ENCODE results near the gene TMEM209.
"Not testable (repeated sequence)": the region's sequence is repeated elsewhere in the genome, so short reads cannot be mapped to it uniquely, and the experiment has no call there.

TMEM209 gene

DNA sequence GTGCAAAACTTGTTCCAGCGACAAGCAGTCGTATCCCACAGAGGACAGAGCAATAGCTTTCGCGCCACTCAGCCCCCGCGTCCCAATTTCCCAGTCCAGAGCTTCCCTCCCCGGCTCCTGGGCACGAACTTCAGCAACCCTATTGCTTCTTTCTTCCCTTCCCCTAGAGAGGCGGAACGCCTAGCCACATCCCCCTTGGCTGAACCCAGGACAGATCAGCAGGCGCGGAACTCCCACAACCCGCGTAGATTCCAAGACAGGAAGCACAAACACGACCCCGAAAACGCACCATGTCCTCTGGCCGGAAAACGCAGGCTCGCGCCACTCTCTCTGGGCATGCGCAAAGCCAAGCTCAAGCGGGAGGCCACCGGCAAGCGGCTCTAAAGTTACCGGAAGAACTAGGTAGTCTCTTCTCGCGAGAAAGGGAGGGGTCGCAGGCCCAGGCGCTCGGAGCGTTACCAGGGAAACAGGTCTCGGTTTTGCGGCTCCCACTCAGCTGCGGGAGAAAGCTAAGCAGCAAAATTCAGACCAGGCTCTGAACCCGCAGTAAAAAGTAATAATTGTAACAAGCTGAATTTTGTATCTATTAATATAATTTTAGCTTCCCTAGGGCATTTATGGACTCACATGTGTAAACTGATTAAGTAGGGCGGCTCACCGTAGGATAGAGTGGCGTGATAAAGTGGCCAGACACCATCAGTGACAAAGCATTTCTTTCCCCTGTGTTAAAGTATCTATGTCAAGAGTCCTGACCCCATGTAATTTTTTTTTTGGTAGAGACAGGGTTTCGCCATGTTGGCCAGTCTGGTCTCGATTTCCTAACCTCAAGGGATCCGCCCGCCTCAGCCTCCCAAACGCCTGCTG is at the start of gene TMEM209:
Gene TMEM209 (minus strand): TSS at position 323 of the 864 bp plus-strand sequence. CDS start 31 bp downstream, at position 292.
- DNase-seq (ENCODE audit: low read depth in 2 of 2, low spot score in 1 of 2), result peak; percentile 84 to 89

DNA sequence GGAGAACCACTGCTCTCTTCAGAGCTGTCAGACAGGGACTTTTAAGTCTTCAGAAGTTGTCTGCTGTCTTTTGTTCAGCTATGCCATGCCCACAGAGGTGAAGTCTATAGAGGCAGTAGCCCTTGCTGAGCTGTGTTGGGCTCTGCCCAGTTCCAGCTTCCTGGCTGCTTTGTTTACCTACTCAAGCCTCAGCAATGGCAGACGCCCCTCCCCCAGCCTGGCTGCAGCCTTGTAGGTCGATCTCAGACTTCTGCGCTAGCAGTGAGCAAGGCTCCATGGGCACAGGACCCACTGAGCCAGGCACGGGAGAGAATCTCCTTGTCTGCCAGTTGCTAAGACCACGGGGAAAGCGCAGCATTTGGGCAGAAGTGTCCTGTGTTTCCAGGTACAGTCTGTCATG is 49.3 kb upstream of the TMEM209 start:
- no peak for DNase-seq (ENCODE audit: low read depth in 2 of 2, low spot score in 1 of 2)

DNA sequence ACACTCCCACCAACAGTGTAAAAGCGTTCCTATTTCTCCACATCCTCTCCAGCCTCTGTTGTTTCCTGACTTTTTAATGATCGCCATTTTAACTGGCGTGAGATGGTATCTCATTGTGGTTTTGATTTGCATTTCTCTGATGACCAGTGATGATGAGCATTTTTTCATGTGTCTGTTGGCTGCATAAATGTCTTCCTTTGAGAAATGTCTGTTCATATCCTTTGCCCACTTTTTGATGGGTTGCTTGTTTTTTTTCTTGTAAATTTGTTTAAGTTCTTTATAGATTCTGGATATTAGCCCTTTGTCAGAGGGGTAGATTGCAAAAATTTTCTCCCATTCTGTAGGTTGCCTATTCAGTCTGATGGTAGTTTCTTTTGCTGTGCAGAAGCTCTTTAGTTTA is 44.4 kb upstream of the TMEM209 start:
- DNase-seq (ENCODE audit: low read depth in 2 of 2, low spot score in 1 of 2), result not testable (repeated sequence)

DNA sequence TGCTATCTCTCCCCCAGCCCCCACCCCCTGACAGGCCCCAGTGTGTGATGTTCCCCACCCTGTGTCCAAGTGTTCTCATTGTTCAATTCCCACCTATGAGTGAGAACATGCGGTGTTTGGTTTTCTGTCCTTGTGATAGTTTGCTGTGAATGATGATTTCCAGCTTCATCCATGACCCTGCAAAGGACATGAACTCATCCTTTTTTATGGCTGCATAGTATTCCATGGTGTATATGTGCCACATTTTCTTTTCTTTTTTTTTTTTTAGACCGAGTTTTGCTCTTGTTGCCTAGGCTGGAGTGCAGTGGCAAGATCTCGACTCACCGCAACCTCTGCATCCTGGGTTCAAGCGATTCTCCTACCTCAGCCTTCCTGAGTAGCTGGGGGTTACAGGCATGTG is 43.6 kb upstream of the TMEM209 start:
- not testable (repeated sequence) for DNase-seq (ENCODE audit: low read depth in 2 of 2, low spot score in 1 of 2)

DNA sequence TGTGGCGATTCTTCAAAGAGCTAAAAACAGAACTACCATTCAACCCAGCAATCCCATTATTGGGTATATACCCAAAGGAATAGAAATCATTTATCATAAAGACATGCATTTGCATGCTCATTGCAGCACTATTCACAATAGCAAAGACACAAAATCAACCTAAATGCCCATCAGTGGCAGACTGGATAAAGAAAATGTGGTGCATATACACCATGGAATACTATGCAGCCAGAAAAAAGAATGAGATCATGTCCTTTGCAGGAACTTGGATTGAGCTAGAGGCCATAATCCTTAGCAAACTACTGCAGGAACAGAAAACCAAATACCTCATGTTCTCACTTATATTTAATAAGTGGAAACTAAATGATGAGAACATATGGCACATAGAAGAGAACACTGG is 41.3 kb upstream of the TMEM209 start:
- DNase-seq (ENCODE audit: low read depth in 2 of 2, low spot score in 1 of 2), result not testable (repeated sequence)

DNA sequence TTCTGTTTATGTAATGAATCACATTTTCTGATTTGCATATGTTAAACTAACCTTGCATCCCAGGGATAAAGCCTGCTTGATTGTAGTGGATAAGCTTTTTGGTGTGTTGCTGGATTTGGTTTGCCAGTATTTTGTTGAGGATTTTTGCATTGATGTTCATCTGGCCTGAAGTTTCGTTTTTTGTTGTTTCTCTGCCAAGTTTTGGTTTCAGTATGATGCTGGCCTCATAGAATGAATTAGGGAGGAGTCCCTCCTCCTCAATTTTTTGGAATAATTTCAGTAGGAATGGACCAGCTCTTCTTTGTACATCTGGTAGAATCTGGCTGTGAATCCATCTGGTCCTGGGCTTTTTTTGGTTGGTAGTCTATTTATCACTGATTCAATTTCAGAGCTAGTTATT is 38.3 kb upstream of the TMEM209 start:
- not testable (repeated sequence) for DNase-seq (ENCODE audit: low read depth in 2 of 2, low spot score in 1 of 2)

DNA sequence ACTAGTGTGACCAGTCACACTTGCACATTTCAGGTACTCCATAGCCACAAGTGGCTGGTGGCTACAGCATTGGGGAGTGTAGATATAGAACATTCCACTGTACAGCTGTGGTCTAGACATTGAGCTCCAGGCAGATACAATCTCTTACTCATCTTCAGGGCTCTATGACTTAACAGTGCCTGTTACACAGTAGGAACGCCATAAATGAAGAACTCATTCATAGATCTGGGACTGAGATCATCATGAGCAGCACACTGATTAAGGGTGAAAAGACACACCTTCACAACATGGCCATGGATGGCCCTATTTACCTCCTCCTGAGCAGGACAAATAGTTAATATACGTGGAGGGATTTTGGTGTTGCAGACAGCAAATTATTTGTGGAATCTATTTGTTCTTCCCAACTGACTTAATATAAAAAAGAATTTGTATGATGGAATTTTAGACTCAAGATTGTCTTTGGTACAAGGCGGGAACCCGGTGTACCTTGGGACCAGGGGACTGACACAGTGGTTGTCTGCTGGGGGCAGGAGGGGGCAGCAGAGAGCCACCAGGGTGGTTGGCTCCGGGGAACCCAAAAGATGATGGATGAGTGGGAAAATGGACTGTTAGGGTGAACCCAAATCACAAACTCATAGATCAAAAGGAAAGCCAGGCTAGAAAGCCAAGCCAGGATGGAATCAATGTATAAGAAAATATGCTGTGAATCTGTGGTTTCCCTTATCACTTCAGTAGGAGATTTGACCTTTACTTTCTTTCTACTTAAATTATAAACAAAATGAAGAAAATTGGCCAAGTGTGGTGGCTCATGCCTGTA is 37.2 kb upstream of the TMEM209 start:
- peak; percentile 27 to 29 for DNase-seq (ENCODE audit: low read depth in 2 of 2, low spot score in 1 of 2)

DNA sequence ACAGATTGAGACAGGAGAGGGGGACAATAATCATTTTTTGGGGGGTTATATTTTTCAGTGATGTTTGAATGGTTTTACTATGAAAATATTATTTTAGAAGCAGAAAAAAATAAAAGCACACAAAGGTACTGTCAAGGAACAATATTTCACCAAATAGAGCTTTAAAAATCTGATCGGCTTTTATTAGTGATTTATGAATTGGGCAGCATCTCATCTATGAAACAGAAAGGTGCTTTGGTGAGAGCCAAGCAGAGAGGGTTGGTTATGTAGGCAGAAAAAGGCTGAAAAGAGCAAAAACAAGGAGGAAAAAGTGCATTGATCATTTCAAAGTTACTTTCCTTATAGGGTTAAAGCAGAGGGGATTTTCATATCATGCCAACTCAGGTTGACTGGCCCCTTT is 35.0 kb upstream of the TMEM209 start:
- no peak for DNase-seq (ENCODE audit: low read depth in 2 of 2, low spot score in 1 of 2)

DNA sequence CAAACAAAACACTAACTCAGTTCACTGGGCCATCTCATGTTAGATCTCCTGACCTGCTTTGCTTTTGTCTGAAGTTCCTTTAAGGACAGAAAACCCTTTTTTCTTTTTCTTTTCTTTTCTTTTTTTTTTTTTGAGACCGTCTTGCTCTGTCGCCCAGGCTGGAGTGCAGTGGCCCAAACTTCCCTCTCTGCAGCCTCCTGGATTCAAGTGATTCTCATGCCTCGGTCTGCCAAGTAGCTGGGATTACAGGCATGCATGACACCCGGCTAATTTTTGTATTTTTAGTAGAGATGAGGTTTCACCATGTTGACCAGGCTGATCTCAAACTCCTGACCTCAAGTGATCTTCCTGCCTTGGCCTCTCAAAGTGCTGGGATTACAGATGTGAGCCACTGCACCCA is 31.2 kb upstream of the TMEM209 start:
- DNase-seq (ENCODE audit: low read depth in 2 of 2, low spot score in 1 of 2), result not testable (repeated sequence)

DNA sequence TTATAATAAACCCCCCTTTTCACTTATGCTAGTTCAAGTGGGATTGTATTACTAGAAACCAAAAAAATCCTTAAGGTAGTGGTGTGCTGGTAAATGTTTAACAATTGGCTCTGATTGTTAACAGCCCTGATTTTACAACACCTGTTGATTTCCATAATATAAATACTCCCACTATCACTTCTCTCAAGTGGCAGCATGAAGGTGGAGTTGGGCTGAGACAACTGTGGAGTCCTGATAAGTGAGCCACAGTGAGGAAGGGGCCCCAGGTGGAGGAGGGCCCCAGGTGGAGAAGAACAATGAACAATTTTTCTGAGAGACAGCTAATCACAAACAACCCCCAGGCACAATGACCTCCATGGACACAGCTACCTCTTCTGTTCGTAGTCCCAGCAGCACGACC is 28.9 kb upstream of the TMEM209 start:
- no peak for DNase-seq (ENCODE audit: low read depth in 2 of 2, low spot score in 1 of 2)

DNA sequence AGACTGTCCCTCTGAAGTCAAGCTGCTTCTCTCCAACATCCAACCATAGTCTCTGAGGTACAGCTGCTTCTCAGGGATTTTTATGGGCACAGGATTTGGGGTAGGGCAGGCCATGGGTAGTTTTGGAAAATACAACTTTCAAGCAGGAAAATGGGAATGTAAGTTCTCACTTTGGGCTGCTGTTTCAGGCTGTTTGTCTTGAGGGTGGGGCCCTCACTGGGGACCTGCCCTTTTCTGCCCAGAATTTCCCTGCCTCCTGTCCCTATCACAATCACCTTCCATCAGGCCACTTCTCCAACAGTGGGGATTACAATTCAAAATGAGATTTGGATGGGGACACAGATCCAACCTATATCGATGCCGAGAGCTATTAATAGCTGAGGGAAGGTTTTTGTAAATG is 27.0 kb upstream of the TMEM209 start:
- DNase-seq (ENCODE audit: low read depth in 2 of 2, low spot score in 1 of 2), result no peak

DNA sequence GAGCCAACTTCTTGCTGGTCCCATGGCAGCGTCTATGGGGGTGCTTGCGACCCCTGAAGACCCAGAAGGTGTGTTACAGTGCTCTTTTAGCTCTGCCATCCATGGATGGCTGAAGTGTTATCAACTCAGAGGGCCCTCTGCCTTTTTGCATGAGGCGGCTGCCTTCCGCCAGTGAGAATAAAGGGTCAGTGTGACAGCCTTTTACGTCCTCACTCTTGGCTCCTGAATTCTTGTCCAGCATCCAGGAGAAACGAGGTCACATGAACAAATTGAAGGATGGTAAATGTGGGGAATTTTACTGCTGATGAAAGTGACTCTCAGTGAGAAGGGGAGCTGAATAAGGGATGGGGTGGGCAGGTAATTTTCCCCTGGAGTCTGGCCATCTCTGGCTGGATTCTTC is 26.6 kb upstream of the TMEM209 start:
- no peak for DNase-seq (ENCODE audit: low read depth in 2 of 2, low spot score in 1 of 2)

DNA sequence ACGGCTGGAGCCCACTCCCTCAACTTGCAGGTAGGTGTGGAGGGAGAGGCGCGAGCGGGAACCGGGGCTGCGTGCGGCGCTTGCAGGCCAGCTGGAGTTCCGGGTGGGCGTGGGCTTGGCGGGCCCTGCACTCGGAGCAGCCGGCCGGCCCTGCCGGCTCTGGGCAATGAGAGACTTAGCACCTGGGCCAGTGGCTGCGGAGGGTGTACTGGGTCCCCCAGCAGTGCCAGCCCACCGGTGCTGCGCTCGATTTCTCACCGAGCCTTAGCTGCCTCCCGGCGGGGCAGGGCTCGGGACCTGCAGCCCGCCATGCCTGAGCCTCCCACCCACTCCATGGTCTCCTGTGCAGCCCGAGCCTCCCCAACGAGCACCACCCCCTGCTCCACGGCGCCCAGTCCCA is 24.8 kb upstream of the TMEM209 start:
- DNase-seq (ENCODE audit: low read depth in 2 of 2, low spot score in 1 of 2), result not testable (repeated sequence)

DNA sequence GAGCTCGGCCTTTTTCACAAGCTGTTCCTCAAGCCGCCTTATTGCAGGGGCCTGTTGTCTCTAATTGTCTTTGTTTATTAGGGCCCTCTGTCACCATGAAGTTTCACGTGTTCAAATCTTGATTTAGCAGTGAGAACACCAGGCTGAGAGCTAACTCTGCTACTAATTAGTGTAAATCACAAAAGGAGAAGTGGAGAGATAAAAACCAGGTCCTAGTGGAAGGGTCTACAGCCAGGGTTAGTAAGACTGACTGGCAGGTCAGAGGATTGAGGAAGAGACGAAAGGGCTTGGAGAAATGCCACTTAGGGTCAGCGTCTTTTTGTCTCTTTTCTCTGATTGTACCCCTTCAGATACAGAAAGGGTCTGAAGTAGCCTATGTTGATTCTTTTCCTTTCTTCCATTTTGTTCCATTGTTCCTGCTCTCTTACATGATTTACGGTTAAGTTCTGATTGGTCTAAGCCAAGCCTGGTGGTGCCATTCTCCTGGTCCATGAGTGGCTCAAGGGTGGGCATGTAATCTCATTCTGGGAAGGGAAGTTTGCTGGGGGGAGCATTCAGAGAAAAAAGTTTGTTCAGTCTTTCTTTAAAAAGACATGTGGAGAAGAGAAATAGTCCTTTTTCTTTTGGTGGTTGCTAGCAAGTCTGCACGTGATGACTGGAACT is 23.8 kb upstream of the TMEM209 start:
- no peak for DNase-seq (ENCODE audit: low read depth in 2 of 2, low spot score in 1 of 2)

DNA sequence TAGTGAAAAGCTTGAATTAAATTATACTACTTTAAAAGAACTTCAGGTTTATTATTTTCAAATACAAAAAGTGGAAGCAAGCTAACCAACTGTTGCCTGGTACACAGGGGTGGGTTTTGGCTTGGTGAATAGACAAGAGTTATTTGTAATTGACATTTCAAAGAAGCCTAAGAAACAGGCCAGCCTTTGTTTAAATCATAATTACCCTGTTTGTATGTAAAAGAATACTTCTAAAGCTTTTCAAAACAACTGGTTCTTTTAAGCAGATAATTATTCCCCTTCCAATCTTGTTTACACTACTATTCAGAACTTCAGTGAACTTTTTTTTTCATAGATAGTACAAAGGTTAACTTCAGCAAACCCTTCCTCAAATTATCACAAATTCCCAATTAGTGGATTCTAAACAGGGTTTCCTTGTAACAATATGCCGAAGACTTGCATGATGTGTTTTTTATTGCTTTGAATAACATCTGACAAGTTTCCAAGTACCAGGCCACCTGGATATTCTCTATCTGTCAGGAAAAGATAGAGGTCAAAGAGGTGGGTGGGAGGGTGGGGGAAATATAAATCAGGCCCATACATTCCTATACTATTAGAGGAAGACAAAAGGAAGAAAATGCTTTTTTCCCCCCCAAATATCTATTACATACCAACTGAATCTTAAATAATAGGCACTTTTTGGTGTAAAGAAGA is 22.8 kb upstream of the TMEM209 start:
- DNase-seq (ENCODE audit: low read depth in 2 of 2, low spot score in 1 of 2), result no peak

DNA sequence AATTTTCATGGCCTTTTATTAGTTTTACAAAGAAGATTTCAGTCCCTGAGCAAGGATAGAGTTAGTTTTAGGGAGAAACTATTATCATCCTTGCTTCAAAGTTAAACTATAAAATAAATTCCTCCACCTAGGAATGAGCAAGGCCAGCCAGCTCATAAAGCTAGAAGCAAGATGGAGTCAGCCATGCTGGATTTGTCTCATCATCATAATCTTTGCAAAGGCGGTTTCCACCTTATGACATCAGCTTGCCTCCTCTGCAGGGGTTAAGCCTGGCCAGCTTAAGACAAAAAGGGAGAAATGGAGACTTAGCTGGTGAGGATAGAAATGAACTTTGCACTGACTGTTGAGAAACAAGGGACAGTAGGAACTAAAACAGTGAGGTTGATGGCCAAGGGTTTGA is 21.1 kb upstream of the TMEM209 start:
- no peak for DNase-seq (ENCODE audit: low read depth in 2 of 2, low spot score in 1 of 2)

DNA sequence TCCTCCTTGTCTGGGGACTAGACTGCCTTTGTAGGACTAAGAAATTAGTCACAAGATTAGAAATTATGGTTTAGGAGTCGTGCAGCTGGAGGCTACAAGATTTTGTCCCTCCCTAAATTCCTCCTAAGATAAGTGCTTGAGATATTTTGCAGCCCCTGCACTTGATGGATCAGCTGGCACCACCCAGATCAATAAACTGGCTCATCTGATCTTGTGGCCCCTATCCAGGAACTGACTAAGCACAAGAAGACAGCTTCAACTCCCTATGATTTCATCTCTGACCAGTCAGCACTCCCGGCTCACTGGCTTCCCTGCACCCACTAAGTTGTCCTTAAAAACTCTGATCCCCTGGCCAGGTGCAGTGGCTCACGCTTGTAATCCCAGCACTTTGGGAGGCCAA is 19.7 kb upstream of the TMEM209 start:
- DNase-seq (ENCODE audit: low read depth in 2 of 2, low spot score in 1 of 2), result not testable (repeated sequence)

DNA sequence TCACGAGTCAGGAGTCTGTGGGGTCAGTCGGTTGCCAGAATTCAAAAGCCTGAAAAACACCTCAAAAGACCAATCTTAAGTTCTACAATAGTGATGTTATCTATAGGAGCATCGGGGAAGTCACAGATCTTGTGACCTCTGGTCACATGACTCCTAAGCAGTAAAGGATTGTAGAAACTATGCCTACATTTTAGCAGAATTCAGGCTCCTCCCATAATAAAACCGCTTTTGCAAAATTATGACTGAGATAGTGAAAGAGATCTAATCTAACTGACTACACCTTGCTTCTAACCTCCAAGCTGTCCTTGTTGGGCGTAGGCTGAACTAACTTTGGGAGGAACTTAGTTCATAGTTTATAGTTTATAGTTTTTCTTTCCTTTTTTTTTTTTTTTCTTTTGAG is 19.0 kb upstream of the TMEM209 start:
- no peak for DNase-seq (ENCODE audit: low read depth in 2 of 2, low spot score in 1 of 2)

DNA sequence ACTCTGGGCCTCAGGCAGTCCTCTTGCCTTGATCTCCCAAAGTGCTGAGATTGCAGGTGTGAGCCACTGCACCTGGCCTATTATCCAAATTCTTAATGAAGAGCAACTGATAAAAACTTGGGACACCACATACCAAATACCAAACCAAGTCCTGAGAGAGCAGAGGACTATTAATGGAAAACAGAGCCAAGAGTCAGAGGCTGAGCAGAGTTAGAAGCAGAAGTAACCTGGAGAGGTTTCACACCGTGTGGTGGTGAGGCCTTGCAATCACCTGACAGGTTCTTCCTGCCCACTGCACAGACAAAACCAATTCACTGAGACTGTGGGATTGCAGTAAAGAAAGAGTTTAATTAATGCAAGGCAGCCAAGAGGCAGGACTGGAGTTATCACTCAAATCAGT is 18.4 kb upstream of the TMEM209 start:
- no peak for DNase-seq (ENCODE audit: low read depth in 2 of 2, low spot score in 1 of 2)

DNA sequence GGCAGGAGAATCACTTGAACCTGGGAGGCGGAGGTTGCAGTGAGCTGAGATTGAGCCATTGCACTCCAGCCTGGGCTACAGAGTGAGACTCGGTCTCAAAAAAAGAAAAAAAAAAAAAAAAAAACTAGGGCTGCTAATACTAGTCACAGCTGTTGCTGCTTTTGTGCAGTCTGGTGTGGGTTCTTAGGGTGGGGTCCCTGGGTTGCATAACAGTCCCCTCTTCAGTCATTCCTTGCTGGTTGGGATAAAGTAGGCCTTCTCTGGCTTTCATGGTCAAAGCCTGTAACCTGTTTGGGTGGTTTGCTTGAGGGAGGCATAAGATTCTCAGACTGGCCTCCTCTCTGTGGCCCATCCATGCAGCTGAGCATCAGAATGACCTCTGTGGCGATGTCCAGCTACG is 16.5 kb upstream of the TMEM209 start:
- no peak for DNase-seq (ENCODE audit: low read depth in 2 of 2, low spot score in 1 of 2)

DNA sequence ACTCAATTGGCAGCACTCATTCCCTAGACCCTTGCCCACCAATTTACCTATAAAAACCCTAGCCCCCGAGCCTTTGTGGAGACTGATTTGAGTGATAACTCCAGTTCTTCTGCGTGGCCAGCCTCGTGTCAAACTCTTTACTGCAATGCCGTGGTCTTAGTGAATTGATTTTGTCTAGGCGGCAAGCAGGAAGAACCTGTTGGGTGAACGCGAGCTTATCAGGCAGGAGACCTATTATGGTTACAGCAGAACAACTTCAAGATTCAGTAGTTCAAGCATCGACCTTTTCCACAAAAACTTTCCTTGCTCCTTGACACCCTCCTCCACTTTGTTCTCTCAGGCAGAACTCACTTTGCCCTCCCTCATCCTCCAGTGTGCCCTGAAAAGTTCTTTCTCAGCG is 14.7 kb upstream of the TMEM209 start:
- no peak for DNase-seq (ENCODE audit: low read depth in 2 of 2, low spot score in 1 of 2)
